C1 segment of cervical spinal cord (tissue), 14 donors: Measurements from ENCODE around the gene TRAPPC12.

ENCODE experiments used
- DNase-seq, 14 donors: peaks; one replicate each; lab custom pipeline; 2025; lab: John Stamatoyannopoulos, UW

Gene TRAPPC12

DNA sequence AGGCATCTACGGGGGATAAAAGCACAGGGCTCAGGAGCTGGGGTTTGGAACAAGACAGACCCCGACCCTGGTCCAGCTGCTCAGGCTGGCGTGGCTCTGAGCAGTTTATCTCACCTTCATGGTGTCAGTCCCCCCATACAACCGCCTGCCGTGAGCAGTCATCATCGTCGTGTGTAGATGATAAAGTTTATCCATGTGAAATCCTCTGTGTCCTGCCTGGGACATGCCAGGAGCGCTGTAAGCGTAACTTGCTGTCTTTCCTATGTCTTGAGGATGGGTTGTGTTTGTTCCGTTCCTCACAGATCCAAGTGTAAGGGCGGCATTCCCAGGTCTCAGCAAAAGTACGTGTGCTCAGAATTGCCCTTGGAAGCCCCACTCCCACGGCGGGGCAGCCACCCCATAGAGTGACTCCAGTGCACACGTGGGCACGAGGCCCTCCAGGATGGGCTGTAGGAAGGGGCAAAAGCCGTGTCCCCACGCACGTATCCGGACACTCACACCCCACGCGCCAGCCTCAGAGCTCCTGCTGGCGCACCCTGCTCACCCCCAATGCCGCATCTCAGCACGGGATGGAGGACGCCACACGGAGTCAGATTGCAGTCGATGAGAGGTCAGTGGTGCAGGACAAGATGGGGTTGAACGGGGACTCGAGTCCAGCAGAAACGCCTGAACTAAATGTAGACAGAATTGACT, 88.9 kb downstream of the TRAPPC12 start:
- DNase-seq: no peak

DNA sequence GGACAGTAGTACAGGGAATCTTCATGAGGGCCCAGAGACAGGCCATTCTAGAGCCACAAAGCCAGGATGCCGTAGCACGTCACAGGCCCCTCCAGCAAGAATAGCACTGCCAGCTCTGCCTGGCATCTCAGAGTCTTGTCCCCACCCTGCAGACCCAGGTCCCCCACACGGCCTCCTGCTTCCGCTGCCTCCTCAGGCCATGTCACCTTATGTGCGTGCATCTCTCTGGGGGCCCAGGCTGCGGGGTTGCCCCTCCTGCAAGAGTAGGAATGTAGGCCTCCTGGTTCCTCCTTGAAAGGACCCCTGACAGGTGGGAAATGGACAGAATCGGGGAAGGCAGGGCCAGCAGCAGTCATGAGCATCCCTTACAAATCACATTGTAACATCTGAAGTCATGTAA, 90.0 kb downstream of the TRAPPC12 start:
- DNase-seq: no peak

DNA sequence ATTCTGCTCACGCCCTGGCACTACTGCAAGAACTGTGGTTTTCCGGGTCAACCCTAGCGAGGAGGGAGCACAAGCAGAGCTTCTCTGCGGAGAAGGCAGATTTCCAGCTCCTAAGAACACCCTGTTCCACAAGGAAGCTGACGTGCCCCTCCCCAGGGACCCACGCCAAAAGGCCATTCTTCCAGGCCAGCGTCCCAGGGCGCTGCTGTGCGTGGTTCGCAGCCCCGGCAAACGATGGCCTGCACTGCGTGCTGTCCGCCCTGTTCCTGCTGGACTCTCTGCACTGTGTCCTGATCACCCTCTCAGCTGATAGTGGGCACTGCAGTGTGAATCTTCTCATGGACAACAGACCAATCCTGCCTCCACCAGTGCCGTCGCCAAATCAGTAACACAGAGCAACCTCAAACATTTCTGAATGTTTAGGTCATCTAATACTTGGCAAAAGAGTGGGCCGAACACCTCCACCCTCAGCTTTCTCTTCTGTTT, 90.7 kb downstream of the TRAPPC12 start:
- peak in 3 of 14 donors; percentile 46 to 73 (median 55) for DNase-seq

DNA sequence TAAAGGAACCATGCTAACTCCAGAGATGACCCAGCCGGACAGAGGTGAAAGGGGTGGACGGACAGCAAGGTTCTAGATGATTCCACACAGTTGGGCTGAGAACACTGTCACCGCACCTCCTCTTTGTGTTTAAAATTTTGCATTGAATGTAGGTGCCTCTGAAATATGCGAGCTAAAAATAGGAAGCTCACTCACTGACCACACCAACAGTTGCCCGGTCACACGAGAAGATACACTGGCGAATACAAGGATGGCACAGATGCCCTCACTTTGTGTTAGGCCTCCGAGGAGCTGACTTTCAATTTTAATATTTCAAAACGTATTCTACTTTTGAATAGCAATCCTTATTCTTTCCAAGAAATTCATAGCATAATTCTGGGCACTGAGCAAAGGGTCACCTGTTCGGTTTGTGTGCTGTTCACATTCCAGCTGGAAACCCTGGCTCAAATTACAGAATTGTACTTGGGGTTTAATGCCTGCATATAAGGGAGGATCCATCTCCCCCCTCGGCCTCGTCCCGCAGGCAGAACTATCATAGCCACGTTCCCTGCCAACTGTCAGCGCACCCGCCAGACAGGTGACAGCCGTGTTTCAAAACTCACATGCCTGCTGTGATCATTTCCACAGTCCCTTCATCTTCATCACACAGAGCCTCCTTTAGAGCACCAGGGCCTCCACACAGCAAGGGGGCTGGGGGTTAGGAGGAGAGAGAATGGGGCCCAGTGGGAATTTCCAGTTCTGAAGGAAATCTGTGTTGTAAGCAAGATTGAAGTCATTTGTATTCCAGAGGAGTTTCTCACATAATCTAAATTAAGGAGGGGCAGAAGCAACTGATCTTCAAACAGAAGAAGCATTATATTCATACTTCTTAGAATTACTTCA, 91.6 kb downstream of the TRAPPC12 start:
- DNase-seq: peak in 1 of 14 donors; percentile 55

DNA sequence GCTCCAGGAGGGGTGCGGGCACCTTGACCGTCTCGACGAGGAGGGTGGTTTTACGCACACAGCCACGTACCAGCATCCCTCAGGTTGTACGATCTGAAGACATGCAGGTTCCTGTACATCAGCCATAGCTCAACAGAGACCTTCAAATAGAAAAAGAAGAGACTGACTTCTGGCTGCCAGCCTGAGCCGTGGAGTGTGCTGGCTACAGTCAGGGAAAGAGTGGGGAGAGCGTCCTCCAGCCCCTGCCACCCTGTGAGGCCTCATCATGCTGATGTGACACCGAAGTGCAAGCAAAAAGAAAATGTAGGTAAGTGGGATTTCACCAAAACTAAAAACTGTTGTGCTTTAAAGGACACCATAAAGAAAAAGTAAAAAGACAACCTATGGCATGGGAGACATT, 92.8 kb downstream of the TRAPPC12 start:
- DNase-seq: no peak

DNA sequence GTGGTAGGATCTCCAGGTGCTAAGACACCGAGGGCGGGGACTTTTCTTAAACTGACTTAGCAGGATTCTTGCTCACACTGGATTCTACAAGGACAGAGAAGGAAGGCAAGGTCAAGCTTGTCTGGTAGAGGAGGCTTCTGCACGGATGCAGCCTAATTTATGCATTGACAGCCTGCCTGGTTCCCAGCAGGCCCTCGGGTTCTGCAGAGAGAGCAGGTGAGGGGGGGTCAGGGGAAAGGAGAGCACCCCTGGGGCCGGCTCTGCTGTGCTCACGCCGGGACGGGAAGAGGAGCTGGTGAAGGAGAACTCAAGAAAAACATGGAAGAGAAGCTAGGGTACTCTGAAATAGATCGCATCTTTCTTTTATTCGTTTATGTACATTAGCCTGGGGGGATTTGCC, 93.5 kb downstream of the TRAPPC12 start:
- DNase-seq: no peak

DNA sequence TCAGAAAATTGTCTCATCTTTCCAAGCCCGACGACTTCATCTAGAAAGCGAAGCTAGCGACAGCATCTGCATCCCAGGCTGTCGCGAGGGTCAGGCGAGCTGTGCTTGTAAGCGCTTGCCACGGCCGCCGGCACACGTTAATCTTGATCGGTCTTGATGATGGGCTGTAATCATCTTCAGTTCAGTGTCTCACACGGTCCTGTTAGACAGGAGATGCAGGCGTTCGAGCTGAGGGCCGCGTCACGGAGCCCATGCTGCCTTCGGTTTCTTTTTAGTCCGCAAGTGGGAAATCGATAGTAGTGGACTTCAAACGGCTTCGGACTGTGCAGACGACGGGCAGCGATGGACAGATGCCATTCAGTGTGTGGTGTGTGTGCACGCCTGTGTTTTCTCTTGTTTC, 96.3 kb downstream of the TRAPPC12 start:
- peak in 2 of 14 donors; percentile 33 to 42 for DNase-seq

DNA sequence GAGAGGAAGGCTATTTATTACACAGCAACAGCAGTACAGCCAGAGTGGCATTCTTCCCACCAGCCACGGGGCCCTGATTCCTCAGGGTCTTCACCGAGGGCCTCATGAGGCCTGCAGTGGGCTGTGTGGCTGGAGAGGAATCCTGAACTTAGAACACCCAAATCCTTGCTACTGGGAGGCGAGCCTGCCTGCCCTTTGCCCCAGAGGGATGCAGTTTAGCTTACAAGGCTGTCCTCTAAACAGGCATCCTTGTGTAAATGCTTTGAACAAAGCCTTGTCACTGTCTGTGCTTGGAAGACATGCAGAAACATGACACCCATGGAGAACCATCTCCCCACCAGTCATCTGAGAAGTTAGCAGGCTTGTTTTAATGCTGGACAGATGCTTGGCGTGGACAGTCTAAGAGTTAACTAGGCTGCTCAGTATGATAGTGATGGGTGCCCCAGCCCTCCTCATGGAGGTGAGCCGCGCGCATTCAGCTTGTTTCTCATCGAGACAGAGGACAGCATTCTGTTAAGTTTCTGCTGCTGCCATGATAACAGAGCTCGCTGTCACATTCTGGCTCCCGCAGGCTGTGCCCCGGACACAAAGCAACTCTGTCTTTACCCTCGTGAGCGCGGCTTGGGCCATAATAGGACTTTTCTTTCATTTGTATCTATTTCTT, 97.0 kb downstream of the TRAPPC12 start:
- peak in 11 of 14 donors; percentile 31 to 76 (median 66) for DNase-seq

DNA sequence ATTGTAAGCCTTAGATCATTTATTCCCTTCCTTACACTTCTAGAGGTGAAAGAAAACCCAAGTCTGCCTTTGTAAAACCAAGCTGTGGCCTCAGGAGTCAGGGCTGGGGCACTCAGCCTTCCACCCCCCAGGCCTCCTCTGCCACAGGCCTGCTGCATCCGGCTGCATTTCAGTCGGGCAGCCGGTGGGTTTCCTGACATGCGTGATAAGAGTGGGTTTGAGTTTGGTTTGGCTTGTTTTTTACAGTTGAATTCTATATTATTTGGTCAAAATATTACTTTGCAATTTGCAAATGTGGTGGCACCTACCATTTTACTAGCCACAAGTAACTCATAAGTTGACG, 97.5 kb downstream of the TRAPPC12 start:
- peak in 1 of 14 donors; percentile 75 for DNase-seq

DNA sequence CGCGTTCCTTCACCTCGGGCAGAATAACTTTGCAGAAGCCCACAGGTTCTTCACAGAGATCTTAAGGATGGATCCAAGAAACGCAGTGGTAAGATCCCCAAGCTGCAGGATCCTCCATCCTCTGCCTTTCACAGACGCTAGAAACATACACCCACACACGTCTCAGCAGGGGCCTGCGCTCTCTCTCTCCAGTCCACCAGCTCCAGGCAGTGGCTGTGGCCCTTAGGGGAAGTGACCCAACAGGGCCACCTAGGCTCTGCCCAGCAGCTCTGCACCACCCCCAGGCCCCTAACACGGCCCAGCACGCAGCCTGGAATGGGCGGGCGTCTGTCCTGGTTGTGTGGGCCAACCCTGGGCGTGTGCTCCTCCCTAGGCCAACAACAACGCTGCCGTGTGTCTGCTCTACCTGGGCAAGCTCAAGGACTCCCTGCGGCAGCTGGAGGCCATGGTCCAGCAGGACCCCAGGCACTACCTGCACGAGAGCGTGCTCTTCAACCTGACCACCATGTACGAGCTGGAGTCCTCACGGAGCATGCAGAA, 99.4 kb downstream of the TRAPPC12 start:
- no peak for DNase-seq

DNA sequence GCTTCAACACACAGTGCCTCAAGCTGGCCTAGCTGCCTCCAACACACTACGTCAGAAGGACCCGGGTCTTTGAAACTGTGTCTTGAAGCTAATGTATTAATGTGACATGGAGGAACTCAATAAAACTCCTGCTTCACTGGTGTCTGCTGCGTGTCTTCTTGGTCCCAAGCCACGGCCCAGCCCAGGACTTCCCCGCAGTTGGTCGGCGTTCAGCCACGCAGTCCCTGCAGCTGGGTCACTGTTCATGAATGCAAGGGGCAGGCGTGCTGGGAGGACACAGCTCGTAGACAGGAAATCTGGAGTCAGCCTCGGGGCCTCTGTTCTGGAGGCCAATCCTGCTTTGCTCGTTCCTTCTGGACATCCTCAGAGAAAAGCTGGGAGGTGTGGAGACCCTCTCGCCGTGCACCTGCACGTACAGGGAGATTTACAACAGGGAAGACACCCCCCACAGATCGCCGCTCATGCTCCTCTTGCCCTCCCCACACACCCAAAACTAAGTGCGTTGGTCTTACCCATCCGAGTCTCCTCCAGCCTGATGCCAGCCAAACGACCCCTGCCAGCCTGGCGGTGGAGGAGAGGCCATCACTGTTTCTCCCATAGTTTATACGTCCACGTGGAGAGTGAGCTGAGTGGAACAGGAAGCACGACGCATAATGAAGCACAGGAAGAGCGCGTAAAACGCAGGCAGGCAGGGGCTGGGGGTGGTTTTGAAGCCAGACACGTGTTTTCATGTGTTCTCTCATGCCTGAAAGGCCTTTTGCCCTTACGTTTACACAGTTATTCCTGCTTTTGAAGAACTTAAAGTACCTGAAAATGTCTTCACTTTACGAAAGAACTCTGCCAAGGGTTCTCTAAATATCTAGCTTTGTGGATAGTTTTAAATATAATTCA, 100.2 kb downstream of the TRAPPC12 start:
- no peak for DNase-seq

DNA sequence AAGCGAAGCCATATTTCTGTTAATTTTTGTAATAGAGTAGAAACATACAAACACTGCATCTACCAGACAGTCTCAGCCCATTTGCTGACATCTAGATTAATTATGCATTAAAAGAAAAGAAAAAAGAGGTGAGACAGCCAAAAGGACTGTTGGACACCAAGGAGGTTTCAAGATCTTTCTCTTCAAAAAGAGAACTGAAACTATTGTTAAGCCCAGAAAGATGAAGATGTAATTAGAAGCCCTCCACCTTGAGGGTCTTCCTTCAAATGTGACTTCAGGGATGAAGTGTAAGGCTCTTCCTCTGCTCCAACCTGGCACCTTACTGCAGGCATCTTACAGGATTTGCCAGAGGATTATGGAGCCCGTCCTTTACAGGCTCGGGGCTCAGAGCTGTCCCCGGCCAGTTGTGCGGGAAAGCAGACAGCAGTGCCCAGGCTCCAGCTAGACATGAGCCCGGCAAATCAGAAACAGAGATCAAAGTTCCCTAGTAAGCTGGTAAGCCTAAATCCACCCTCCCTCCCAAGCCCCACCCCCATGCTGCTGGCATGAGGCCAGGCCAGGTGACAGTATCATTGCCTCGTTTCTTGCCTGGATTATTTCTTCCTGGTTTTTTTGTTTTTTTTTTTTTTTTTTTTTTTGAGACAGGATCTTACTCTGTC, 101.0 kb downstream of the TRAPPC12 start:
- no peak for DNase-seq

DNA sequence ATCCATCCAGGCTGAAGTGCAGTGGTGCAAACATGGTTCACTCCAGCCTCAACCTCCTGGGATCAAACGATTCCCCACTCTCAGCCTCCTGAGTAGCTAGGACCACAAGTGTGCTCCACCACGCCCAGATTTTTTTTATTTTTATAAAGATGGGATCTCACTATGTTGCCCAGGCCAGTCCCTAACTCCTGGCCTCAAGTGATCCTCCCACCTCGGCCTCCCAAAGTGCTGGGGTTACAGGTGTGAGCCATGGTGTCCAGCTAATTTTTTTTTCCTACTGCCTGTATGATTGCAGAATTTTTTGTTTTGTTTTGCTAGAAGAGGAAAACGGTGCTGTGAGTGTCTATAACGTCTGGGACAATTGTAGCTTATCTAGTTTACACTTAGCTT, 101.5 kb downstream of the TRAPPC12 start:
- DNase-seq: no peak

DNA sequence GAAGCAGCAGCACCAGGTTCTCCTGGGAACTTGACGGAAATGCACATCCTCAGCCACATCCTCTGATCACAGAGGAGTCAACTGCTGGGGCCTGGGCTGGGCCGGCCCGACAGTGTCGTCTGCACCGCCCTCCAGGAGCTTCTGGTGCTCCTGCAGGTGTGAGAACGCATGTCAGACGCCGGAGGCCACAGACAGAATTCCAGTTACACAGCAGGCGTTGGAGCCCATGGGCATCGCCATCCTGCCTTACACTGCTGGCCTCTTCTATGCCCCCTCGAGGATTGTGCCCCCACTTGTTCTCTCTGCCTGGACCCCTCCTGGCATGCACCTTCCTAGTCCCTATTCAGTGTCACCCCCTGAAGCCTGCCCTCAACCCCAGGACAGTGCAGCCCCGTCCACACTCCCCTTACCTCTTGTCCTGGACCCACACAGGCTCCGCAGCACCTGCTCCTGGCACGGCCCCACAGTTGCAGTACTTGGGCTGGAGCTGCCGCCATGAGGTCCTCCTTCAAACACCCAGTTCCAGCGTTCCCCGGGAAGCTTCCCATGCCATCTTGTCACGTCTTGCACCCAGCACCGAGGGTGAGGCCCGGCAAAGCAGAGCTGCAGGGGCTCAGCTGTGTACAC, 102.4 kb downstream of the TRAPPC12 start:
- DNase-seq: no peak

DNA sequence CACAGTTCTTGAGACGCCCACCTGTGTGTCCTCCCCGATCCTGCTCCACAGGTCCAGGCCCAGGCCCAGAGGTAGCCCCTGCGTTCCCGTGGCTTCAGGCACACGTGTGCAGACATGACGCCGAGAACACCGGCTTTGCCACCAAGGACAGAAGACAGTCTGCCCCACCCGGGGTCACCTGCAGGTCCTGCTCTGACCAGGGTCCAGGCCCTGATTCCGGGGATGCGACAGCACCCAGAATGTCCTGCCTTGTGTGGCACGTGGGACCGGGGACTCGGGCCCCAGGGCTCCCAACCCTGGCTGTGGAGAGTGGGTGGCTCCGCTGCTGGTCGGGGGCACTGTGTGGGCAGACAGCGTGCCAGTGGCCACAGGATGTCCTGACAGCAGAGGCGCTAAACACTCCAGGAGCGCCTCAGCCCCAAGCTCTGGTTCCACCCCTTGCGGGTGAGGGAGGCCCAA, 102.9 kb downstream of the TRAPPC12 start:
- no peak for DNase-seq

DNA sequence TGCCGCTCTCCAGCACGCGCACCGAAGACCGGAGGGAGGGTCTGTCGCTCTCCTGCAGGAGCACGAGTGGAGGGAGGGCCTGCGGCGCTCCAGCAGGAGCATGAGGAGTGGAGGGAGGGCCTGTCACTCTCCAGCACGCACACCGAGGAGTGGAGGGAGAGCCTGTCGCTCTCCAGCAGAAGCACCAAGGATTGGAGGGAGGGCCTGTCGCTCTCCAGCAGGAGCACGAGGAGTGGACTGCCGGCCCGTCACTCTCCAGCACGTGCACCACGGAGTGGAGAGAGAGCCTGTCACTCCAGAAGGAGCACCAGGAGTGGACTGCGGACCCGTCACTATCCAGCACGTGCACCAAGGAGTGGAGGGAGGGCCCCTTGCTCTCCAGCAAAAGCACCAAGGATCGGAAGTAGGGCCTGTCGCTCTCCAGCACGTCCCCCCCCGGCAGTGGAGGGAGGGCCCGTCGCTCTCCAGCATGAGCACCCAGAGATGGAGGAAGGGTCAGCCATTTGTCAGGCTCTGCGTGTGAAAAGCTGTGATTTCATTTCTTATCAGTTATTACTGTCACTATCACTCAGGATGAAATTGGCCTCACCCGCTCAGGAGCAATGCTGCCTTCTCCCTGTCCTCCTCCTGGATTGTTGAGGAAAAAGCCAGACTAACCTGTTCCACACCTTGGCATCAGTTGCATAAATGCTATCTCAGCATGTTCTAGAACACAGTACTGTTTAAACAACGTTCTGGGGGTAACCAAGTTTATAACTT, 103.9 kb downstream of the TRAPPC12 start:
- peak in 6 of 14 donors; percentile 26 to 55 (median 34) for DNase-seq

DNA sequence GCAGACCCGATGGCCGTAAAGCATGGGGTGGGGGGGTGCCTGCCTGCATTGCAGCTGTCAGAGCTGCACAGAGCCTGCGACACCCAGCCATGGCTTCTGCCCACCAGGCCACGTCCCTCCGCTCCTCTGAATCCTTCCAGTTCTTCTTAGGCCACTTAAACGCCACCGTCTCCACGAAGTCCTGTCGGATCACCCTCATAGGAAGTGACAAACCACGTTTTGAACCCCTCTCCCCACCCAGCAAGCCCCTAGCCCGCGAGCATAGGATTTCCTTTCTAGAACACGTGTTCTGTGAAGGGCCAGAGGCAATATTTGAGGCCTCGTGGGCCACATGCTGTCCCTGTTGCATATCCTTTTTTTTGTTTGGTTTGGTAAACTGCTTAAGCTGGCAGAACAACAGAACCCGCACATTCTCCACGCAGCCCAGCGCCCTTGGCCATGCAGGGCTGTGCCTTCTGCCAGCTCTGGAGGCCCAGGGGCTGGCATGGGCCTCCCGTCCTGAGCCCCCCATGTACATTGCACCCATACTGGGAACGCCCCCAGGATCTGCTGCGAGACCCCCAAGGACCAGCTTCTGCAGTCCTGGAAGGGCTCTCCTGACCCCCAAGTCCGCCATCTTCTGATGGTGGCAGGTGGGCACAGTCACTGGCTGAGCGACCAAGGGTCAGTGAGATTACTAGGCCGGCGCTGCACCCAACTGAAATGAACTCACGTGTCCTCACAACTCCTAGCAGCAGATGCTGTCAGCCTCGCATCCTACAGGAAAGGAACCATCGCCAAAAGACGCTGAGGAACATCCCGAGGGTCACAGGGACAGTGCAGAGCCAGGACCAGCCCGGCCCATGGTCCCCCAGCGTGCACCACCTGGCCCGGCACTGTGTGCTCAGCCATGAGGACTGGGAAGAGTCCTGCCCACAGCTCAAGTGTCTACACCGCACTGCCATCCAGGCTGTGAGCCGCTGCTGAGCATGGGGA, 104.8 kb downstream of the TRAPPC12 start:
- DNase-seq: no peak

DNA sequence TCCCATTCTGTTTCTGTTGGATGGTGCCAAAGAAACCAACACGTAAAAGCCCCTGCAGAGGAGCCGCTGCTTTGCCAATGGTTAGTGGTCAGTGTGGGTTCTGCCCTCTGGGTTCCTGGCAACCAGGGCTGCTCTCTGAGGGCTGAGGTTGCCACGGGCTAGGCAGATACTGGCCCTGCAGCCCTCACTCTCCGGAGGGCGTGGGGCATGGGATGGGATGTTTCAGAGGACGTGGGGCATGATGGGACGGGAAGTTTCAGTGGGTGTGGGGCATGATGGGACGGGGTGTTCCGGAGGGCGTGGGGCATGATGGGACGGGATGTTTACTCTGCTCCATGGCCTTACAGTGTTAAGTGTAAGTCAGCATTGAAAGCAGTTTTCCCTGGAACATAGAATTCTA, 105.7 kb downstream of the TRAPPC12 start:
- no peak for DNase-seq
